Liver (tissue), 9 donors: ENCODE measurements around the gene KLRF1. TPM values are rescaled to one million over a fixed set of nuclear protein-coding genes. Genes with fewer than 3 reads are reported as not detected.

Source experiments
- DNase-seq: peaks from one replicate; pipeline ENCODE4 v3.0.0-alpha.2; 2017; ENCODE audit warnings: low spot score
- H3K27ac ChIP-seq, 2 donors: one replicate each; pipeline ENCODE4 v1.7.0; 2013; ENCODE audit warnings: inconsistent platforms in 2 of 2, low read length in 2 of 2, control low read depth in 1 of 2, low read depth in 1 of 2, mild to moderate bottlenecking in 1 of 2
- H3K27me3 ChIP-seq, 4 donors: one replicate each; pipeline versions ENCODE4 v1.6.1 to v1.7.0; 2013; ENCODE audit warnings: low read length in 3 of 4, inconsistent platforms in 1 of 4, mild to moderate bottlenecking in 1 of 4, moderate library complexity in 1 of 4; ENCODE audit not compliant: control insufficient read depth in 4 of 4, insufficient read depth in 4 of 4
- H3K36me3 ChIP-seq, 4 donors: one replicate each; pipeline versions ENCODE4 v1.6.1 to v1.7.0; 2013; ENCODE audit warnings: low read length in 3 of 4, mild to moderate bottlenecking in 3 of 4, low read depth in 1 of 4, moderate library complexity in 1 of 4; ENCODE audit not compliant: control insufficient read depth in 4 of 4, insufficient read depth in 3 of 4
- H3K4me1 ChIP-seq, 4 donors: one replicate each; pipeline versions ENCODE4 v1.6.1 to v1.7.0; 2013; ENCODE audit warnings: low read length in 3 of 4, mild to moderate bottlenecking in 3 of 4, moderate library complexity in 1 of 4; ENCODE audit not compliant: control insufficient read depth in 4 of 4, insufficient read depth in 4 of 4
- H3K4me3 ChIP-seq, 3 donors: one replicate each; pipeline versions ENCODE4 v1.6.1 to v1.7.0; 2013; ENCODE audit warnings: low read length in 3 of 3, control low read depth in 1 of 3, low read depth in 1 of 3, mild to moderate bottlenecking in 1 of 3
- H3K9ac ChIP-seq, 2 donors: one replicate each; pipeline ENCODE4 v1.7.0; 2013; ENCODE audit warnings: low read length in 2 of 2, mild to moderate bottlenecking in 2 of 2, moderate library complexity in 2 of 2, control low read depth in 1 of 2, low read depth in 1 of 2
- H3K9me3 ChIP-seq, 4 donors: one replicate each; pipeline versions ENCODE4 v1.6.1 to v1.7.0; 2013; ENCODE audit warnings: low read length in 3 of 4; ENCODE audit not compliant: control insufficient read depth in 4 of 4
- FOXA1 ChIP-seq: IDR thresholded peaks from 2 replicates; pipeline ENCODE4 v1.6.1; 2016; ENCODE audit warnings: antibody characterized with exemption
- FOXA2 ChIP-seq: IDR thresholded peaks from 2 replicates; pipeline ENCODE4 v1.6.1; 2016; ENCODE audit warnings: antibody characterized with exemption
- GABPA ChIP-seq, 2 donors: IDR thresholded peaks in 1 of 2; conservative IDR thresholded peaks in 1 of 2; 2 replicates each; pipeline ENCODE4 v1.6.1; 2016; ENCODE audit warnings: antibody characterized with exemption in 2 of 2, mild to moderate bottlenecking in 1 of 2, moderate library complexity in 1 of 2
- HNF4A ChIP-seq, 2 donors: conservative IDR thresholded peaks; 2 replicates each; pipeline ENCODE4 v1.6.1; 2016; ENCODE audit warnings: antibody characterized with exemption in 2 of 2, mild to moderate bottlenecking in 2 of 2
- HNF4G ChIP-seq: IDR thresholded peaks from 2 replicates; pipeline ENCODE4 v1.6.1; 2016; ENCODE audit warnings: antibody characterized with exemption
- JUND ChIP-seq, 2 donors: IDR thresholded peaks; 2 replicates each; pipeline ENCODE4 v1.6.1; 2016; ENCODE audit warnings: antibody characterized with exemption in 2 of 2
- NR2F2 ChIP-seq: IDR thresholded peaks from 2 replicates; pipeline ENCODE4 v1.6.1; 2016; ENCODE audit warnings: antibody characterized with exemption
- RAD21 ChIP-seq, 2 donors: IDR thresholded peaks; 2 replicates each; pipeline ENCODE4 v1.6.1; 2016; ENCODE audit warnings: antibody characterized with exemption in 2 of 2, mild to moderate bottlenecking in 2 of 2
- SP1 ChIP-seq: IDR thresholded peaks from 2 replicates; pipeline ENCODE4 v1.6.1; 2018; ENCODE audit warnings: antibody characterized with exemption, mild to moderate bottlenecking
- TAF1 ChIP-seq: conservative IDR thresholded peaks from 2 replicates; pipeline ENCODE4 v1.6.1; 2016; ENCODE audit warnings: antibody characterized with exemption, mild to moderate bottlenecking
- YY1 ChIP-seq: IDR thresholded peaks from 2 replicates; pipeline ENCODE4 v1.6.1; 2016; ENCODE audit warnings: antibody characterized with exemption, mild to moderate bottlenecking
- WGBS: extraction: QIAGEN DNeasy Blood & Tissue Kit; methylation state at CpG from one replicate; pipeline ENCODE4 v1.1.7; 2013; 5-methylcytosine and 5-hydroxymethylcytosine counted together
- polyA plus RNA-seq, 2 donors: library from polyadenylated mRNA; stranded (reverse) in 1 of 2; unstranded in 1 of 2; fragments of 200-250 nt in 1 of 2; fragments of >200 nt in 1 of 2; fragmentation: Nextera tagmentation in 1 of 2; extraction: Ambion mirVana in 1 of 2; gene quantifications; one replicate each; pipeline versions ENCODE4 v1.2.1 to v1.2.3, GENCODE V29; 2013 to 2015
- total RNA-seq, 2 donors: library from RNA; depleted of rRNA; stranded (reverse); fragments of >200 nt; gene quantifications; one replicate each; pipeline ENCODE4 v1.2.3, GENCODE V29; 2014
- TF ChIP-seq, protein P1 (sequence below): IDR thresholded peaks from 2 replicates; pipeline ENCODE4 v1.6.1; 2016; ENCODE audit warnings: antibody characterized with exemption
- TF ChIP-seq, protein P2 (sequence below): IDR thresholded peaks from 2 replicates; pipeline ENCODE4 v1.6.1; 2016; ENCODE audit warnings: antibody characterized with exemption
- TF ChIP-seq, protein P3 (sequence below): fragments of 150-350 bp; IDR thresholded peaks from 2 replicates; pipeline ENCODE4 v1.5.1; 2017; ENCODE audit warnings: improper control_type of control experiment, low read depth, low read length; ENCODE audit not compliant: missing input control
- donor health status: healthy.
- donor health status: healthy.
- donor health status: healthy.
- donor health status: healthy.
- donor health status: healthy.

KLRF1 gene
- total and polyA plus RNA-seq, 4 donors: 0.18 to 1.5 (median 0.76) TPM

DNA sequence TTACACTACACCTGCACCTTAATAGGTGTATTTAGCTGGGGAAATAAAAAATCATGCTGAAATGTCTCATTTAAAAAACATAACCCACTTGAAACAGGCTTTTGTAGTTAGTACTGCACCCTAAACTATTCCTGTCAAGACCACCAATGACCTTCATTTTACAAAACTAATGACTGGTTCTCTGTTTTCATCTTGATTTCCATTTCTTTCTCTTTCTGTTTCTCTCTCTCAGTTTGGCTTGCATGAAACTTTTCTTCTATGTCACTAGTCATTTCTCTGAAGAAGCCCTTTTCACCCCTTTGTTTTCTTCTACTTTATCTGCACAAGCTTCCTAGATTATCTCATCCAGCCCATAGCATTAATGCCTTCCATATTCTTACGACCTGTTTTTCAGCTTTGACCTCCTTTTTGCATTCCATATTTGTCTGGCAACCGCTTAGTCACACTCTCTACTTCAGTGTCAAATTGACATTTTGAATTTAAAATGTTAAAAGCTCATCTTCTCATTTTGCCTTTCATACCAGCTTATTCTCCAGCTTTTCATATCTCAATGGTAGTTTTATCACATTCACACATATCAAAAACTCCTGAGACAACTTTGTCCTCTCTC, 32.7 kb upstream of the KLRF1 start:
- Histone ChIP-seq H3K9ac (no peak overlapping the region), H3K27ac (no peak overlapping the region), H3K9me3 (no peaks in the 10 kb centered on the region), H3K4me1 (no peaks in the 10 kb centered on the region), H3K4me3 (no peak overlapping the region), H3K27me3 (no peaks in the 10 kb centered on the region), H3K36me3 (no peaks in the 10 kb centered on the region)
- DNase-seq: no peak
- no peak for TF ChIP-seq FOXA2
- TF ChIP-seq TAF1: no peak
- TF ChIP-seq, protein P1, sequence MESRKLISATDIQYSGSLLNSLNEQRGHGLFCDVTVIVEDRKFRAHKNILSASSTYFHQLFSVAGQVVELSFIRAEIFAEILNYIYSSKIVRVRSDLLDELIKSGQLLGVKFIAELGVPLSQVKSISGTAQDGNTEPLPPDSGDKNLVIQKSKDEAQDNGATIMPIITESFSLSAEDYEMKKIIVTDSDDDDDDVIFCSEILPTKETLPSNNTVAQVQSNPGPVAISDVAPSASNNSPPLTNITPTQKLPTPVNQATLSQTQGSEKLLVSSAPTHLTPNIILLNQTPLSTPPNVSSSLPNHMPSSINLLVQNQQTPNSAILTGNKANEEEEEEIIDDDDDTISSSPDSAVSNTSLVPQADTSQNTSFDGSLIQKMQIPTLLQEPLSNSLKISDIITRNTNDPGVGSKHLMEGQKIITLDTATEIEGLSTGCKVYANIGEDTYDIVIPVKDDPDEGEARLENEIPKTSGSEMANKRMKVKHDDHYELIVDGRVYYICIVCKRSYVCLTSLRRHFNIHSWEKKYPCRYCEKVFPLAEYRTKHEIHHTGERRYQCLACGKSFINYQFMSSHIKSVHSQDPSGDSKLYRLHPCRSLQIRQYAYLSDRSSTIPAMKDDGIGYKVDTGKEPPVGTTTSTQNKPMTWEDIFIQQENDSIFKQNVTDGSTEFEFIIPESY: no peak
- no peak for TF ChIP-seq FOXA1
- TF ChIP-seq GABPA (IDR thresholded peaks at IDR 0.05 in 1 of 2, conservative IDR thresholded peaks at IDR 0.05 in 1 of 2): no peak
- TF ChIP-seq HNF4G: no peak
- TF ChIP-seq JUND (IDR thresholded peaks at IDR 0.05): no peak
- no peak for TF ChIP-seq RAD21 (IDR thresholded peaks at IDR 0.05)
- no peak for TF ChIP-seq SP1
- no peak for TF ChIP-seq HNF4A (conservative IDR thresholded peaks at IDR 0.05)
- TF ChIP-seq, protein P2, sequence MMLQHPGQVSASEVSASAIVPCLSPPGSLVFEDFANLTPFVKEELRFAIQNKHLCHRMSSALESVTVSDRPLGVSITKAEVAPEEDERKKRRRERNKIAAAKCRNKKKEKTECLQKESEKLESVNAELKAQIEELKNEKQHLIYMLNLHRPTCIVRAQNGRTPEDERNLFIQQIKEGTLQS: no peak
- TF ChIP-seq, protein P3, sequence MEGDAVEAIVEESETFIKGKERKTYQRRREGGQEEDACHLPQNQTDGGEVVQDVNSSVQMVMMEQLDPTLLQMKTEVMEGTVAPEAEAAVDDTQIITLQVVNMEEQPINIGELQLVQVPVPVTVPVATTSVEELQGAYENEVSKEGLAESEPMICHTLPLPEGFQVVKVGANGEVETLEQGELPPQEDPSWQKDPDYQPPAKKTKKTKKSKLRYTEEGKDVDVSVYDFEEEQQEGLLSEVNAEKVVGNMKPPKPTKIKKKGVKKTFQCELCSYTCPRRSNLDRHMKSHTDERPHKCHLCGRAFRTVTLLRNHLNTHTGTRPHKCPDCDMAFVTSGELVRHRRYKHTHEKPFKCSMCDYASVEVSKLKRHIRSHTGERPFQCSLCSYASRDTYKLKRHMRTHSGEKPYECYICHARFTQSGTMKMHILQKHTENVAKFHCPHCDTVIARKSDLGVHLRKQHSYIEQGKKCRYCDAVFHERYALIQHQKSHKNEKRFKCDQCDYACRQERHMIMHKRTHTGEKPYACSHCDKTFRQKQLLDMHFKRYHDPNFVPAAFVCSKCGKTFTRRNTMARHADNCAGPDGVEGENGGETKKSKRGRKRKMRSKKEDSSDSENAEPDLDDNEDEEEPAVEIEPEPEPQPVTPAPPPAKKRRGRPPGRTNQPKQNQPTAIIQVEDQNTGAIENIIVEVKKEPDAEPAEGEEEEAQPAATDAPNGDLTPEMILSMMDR: no peak
- WGBS: 58% methylated on average over 2 of the region's 2 CpGs

DNA sequence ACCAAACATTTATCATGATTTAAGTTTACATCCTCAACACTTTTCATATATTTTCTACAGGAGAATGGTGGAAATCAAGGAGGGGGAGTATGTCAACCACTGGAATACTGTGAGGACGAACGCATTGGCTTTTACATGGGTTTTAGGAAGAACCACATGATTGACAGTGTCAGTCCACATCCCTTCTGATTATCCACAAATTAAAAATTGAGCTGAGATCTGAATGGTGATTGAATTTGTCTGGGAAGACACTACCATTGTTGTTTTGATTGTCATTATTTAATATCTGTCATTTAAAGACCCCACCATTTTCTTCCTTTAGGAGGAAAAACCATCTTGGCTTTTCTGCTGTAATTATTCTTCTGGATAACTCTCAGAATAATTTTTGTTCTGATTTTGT, 31.3 kb upstream of the KLRF1 start:
- H3K27ac ChIP-seq: no peak overlapping the region
- TF ChIP-seq FOXA2 (no peak), HNF4G (no peak), YY1 (no peak), NR2F2 (no peak), GABPA (IDR thresholded peaks at IDR 0.05 in 1 of 2, conservative IDR thresholded peaks at IDR 0.05 in 1 of 2) (no peak), HNF4A (conservative IDR thresholded peaks at IDR 0.05) (no peak), TAF1 (no peak)
- TF ChIP-seq, protein P1: no peak
- TF ChIP-seq, protein P2: no peak
- 91% methylated on average over 2 of the region's 2 CpGs for WGBS
- H3K4me3 ChIP-seq: no peak overlapping the region
- no peak overlapping the region for H3K9ac ChIP-seq
- no peak for DNase-seq
- H3K27me3 ChIP-seq: no peaks in the 10 kb centered on the region
- H3K36me3 ChIP-seq: no peaks in the 10 kb centered on the region
- H3K9me3 ChIP-seq: no peaks in the 10 kb centered on the region
- no peaks in the 10 kb centered on the region for H3K4me1 ChIP-seq
